Fibroblast of lung (primary cell): Measurements from ENCODE around the gene LILRB4.

ENCODE experiments used
- EZH2 ChIP-seq: IDR thresholded peaks from 2 replicates; pipeline ENCODE4 v1.5.1; 2012; ENCODE audit warnings: low read length, control low read depth, mild to moderate bottlenecking; ENCODE audit errors: missing control alignments
- TF ChIP-seq, protein P1 (sequence below), 2 donors: IDR thresholded peaks in 1 of 2; conservative IDR thresholded peaks in 1 of 2; 1 replicate in 1 of 2; 2 replicates in 1 of 2; pipeline ENCODE4 v1.5.1; 2011 to 2012; ENCODE audit warnings: low read length in 2 of 2, control low read depth in 1 of 2, inconsistent platforms in 1 of 2, low read depth in 1 of 2, mild to moderate bottlenecking in 1 of 2

GRCh38 chr19:54670576-54671357 lies 8.0 kb downstream of the LILRB4 start:
- TF ChIP-seq, protein P1, sequence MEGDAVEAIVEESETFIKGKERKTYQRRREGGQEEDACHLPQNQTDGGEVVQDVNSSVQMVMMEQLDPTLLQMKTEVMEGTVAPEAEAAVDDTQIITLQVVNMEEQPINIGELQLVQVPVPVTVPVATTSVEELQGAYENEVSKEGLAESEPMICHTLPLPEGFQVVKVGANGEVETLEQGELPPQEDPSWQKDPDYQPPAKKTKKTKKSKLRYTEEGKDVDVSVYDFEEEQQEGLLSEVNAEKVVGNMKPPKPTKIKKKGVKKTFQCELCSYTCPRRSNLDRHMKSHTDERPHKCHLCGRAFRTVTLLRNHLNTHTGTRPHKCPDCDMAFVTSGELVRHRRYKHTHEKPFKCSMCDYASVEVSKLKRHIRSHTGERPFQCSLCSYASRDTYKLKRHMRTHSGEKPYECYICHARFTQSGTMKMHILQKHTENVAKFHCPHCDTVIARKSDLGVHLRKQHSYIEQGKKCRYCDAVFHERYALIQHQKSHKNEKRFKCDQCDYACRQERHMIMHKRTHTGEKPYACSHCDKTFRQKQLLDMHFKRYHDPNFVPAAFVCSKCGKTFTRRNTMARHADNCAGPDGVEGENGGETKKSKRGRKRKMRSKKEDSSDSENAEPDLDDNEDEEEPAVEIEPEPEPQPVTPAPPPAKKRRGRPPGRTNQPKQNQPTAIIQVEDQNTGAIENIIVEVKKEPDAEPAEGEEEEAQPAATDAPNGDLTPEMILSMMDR (conservative IDR thresholded peaks at IDR 0.05 in 1 of 2, IDR thresholded peaks at IDR 0.05 in 1 of 2; ENCODE audit: low read depth in 1 of 2, low read length in 2 of 2): no peak
- no peak for TF ChIP-seq EZH2
